Parathyroid adenoma (tissue), 2 donors: Measurements from ENCODE around the gene NBAS.

Source experiments
- H2AFZ ChIP-seq: fragments of 300-600 bp; sonication (generic); one replicate; pipeline ENCODE4 v1.7.0; 2017; ENCODE audit warnings: antibody characterized with exemption, mild to moderate bottlenecking
- H3K27ac ChIP-seq: fragments of 300-600 bp; sonication (generic); one replicate; pipeline ENCODE4 v1.7.0; 2017
- H3K27me3 ChIP-seq: fragments of 300-600 bp; sonication (generic); one replicate; pipeline ENCODE4 v1.7.0; 2017; ENCODE audit warnings: low read length; ENCODE audit not compliant: control insufficient read depth, insufficient read depth
- H3K36me3 ChIP-seq: fragments of 300-600 bp; sonication (generic); one replicate; pipeline ENCODE4 v1.7.0; 2017; ENCODE audit warnings: low read length; ENCODE audit not compliant: control insufficient read depth, insufficient read depth
- H3K4me1 ChIP-seq: fragments of 300-600 bp; sonication (generic); one replicate; pipeline ENCODE4 v1.7.0; 2017; ENCODE audit warnings: control low read depth
- H3K4me2 ChIP-seq: fragments of 300-600 bp; sonication (generic); one replicate; pipeline ENCODE4 v1.7.0; 2017; ENCODE audit warnings: low read length
- H3K4me3 ChIP-seq: fragments of 300-600 bp; sonication (generic); one replicate; pipeline ENCODE4 v1.7.0; 2017; ENCODE audit warnings: low read depth, low read length
- H3K79me2 ChIP-seq: fragments of 300-600 bp; sonication (generic); one replicate; pipeline ENCODE4 v1.7.0; 2017; ENCODE audit warnings: control low read depth
- H3K9ac ChIP-seq: fragments of 300-600 bp; sonication (generic); one replicate; pipeline ENCODE4 v1.7.0; 2017; ENCODE audit warnings: mild to moderate bottlenecking
- H3K9me3 ChIP-seq: fragments of 300-600 bp; sonication (generic); one replicate; pipeline ENCODE4 v1.7.0; 2017; ENCODE audit warnings: low read length; ENCODE audit not compliant: control insufficient read depth
- CTCF ChIP-seq: fragments of 300-600 bp; sonication (generic); IDR thresholded peaks from one replicate; pipeline ENCODE4 v1.7.0; 2017; ENCODE audit warnings: antibody characterized with exemption, mild to moderate bottlenecking
- donor health status: primary hyperparathyroidism.

Gene NBAS

GRCh38 chr2:15158532-15158931, 402.6 kb downstream of the NBAS start:
- no peak overlapping the region for H3K4me3 ChIP-seq
- no peak overlapping the region for H2AFZ ChIP-seq
- no peaks in the 10 kb centered on the region for H3K36me3 ChIP-seq
- no peak overlapping the region for H3K4me2 ChIP-seq
- no peaks in the 10 kb centered on the region for H3K4me1 ChIP-seq
- no peaks in the 10 kb centered on the region for H3K27me3 ChIP-seq
- H3K27ac ChIP-seq: no peak overlapping the region
- no peak overlapping the region for H3K9ac ChIP-seq
- H3K79me2 ChIP-seq: no peaks in the 10 kb centered on the region
- no peaks in the 10 kb centered on the region for H3K9me3 ChIP-seq
- TF ChIP-seq CTCF: no peak

- TF ChIP-seq CTCF: no peak
- H3K27me3 ChIP-seq: no peaks in the 10 kb centered on the region
Observed at GRCh38 chr2:15158100-15158499, 403.0 kb downstream of the NBAS start.

DNA sequence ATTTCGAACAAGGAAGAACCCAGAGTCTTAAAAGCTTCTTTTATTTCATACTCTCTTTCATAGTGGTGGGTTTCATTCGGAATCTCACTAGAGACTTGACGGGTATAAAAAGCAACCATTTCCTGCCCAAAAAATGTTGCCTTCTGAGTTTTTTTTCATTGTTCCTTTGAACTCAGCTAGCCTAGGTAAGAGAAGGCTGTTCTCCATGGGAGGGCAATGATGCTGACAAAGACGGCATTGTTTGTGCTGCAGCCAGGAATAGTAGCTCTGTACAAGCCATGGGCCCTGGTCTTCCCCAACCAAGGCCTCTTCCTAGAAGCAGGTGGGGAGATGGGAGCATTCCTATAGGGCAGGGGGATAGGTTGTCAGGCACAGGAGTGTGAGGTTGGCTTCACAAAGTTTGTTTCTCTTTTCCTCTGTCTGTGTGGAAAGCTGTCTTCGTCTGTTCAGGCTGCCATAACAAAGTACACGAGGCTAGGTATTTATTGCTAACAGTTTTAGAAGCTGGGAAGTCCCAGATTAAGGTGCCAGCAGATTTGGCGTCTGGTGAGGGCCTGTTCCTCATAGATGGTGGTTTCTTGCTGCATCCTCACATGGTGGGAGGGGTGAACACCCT, 405.1 kb downstream of the NBAS start:
- no peak overlapping the region for H2AFZ ChIP-seq
- H3K9ac ChIP-seq: no peak overlapping the region
- TF ChIP-seq CTCF: no peak
- no peak overlapping the region for H3K4me2 ChIP-seq
- H3K79me2 ChIP-seq: no peaks in the 10 kb centered on the region
- no peak overlapping the region for H3K4me3 ChIP-seq
- H3K4me1 ChIP-seq: no peaks in the 10 kb centered on the region
- H3K36me3 ChIP-seq: no peaks in the 10 kb centered on the region
- no peaks in the 10 kb centered on the region for H3K9me3 ChIP-seq
- H3K27me3 ChIP-seq: no peaks in the 10 kb centered on the region
- no peak overlapping the region for H3K27ac ChIP-seq

More at GRCh38 chr2:15158100-15158499, 403.0 kb downstream of the NBAS start:
- Histone ChIP-seq H2AFZ (no peak overlapping the region), H3K4me2 (no peak overlapping the region), H3K9me3 (no peaks in the 10 kb centered on the region), H3K9ac (no peak overlapping the region), H3K4me3 (no peak overlapping the region), H3K4me1 (no peaks in the 10 kb centered on the region), H3K27ac (no peak overlapping the region), H3K36me3 (no peaks in the 10 kb centered on the region), H3K79me2 (no peaks in the 10 kb centered on the region)

GRCh38 chr2:15154297-15154696, 406.8 kb downstream of the NBAS start:
- Histone ChIP-seq H3K4me3 (no peak overlapping the region), H3K27me3 (no peaks in the 10 kb centered on the region), H3K79me2 (no peaks in the 10 kb centered on the region), H3K36me3 (no peaks in the 10 kb centered on the region), H3K27ac (no peak overlapping the region), H3K9me3 (no peaks in the 10 kb centered on the region), H2AFZ (no peak overlapping the region), H3K9ac (no peak overlapping the region), H3K4me2 (no peak overlapping the region), H3K4me1 (no peaks in the 10 kb centered on the region)
- no peak for TF ChIP-seq CTCF

GRCh38 chr2:15152382-15152781, 408.8 kb downstream of the NBAS start:
- Histone ChIP-seq H3K36me3 (no peaks in the 10 kb centered on the region), H3K27ac (no peak overlapping the region), H3K4me1 (no peaks in the 10 kb centered on the region), H3K4me3 (no peak overlapping the region), H3K27me3 (no peaks in the 10 kb centered on the region), H3K4me2 (no peak overlapping the region), H2AFZ (no peak overlapping the region), H3K9ac (no peak overlapping the region), H3K9me3 (no peaks in the 10 kb centered on the region), H3K79me2 (no peaks in the 10 kb centered on the region)
- no peak for TF ChIP-seq CTCF
